Gastrocnemius medialis (tissue), 4 donors: Measurements from ENCODE around the gene MATN3. TPM values are rescaled to one million over a fixed set of nuclear protein-coding genes. Genes with fewer than 3 reads are reported as not detected.
A peak's percentile ranks its signal among the peaks of the same experiment; 100 is the strongest.

ENCODE experiments used
- ATAC-seq, 2 donors: fragments of 150-250 bp; one replicate each; pipeline ENCODE4 v1.9.1; 2016
- DNase-seq, 2 donors: peaks; one replicate each; pipeline ENCODE4 v3.0.0-alpha.2; 2019
- H3K27ac ChIP-seq, 4 donors: fragments of 200-600 bp; sonication (generic); 1 replicate in 1 of 4; 2 replicates in 3 of 4; pipeline ENCODE4 v1.5.1; 2016 to 2018; ENCODE audit warnings: mild to moderate bottlenecking in 2 of 4, moderate library complexity in 1 of 4
- H3K27me3 ChIP-seq, 3 donors: fragments of 200-600 bp; sonication (generic) in 2 of 3; 1 replicate in 1 of 3; 2 replicates in 2 of 3; pipeline versions ENCODE4 v1.5.1 to v1.6.0; 2016 to 2019; ENCODE audit warnings: mild to moderate bottlenecking in 1 of 3, moderate library complexity in 1 of 3
- H3K36me3 ChIP-seq, 2 donors: fragments of 200-600 bp; sonication (generic) in 1 of 2; one replicate each; pipeline ENCODE4 v1.5.1; 2017 to 2018
- H3K4me1 ChIP-seq, 2 donors: fragments of 200-600 bp; sonication (generic) in 1 of 2; one replicate each; pipeline ENCODE4 v1.5.1; 2016 to 2017; ENCODE audit warnings: mild to moderate bottlenecking in 2 of 2
- H3K4me3 ChIP-seq, 4 donors: fragments of 200-600 bp; sonication (generic) in 3 of 4; 1 replicate in 1 of 4; 2 replicates in 3 of 4; pipeline ENCODE4 v1.5.1; 2016 to 2019; ENCODE audit warnings: mild to moderate bottlenecking in 2 of 4
- H3K9me3 ChIP-seq, 3 donors: fragments of 200-600 bp; sonication (generic) in 2 of 3; 1 replicate in 1 of 3; 2 replicates in 2 of 3; pipeline ENCODE4 v1.5.1; 2016 to 2019
- CTCF ChIP-seq, 5 experiments: fragments of 450-650 bp in 3 of 5; fragments of 200-600 bp in 2 of 5; sonication (generic) in 2 of 5; IDR thresholded peaks in 4 of 5; conservative IDR thresholded peaks in 1 of 5; 1 replicate in 4 of 5; 2 replicates in 1 of 5; pipeline ENCODE4 v1.5.1; 2016 to 2019; ENCODE audit warnings: antibody characterized with exemption in 5 of 5, mild to moderate bottlenecking in 3 of 5, moderate library complexity in 3 of 5
- POLR2A ChIP-seq, 2 donors: fragments of 450-650 bp; IDR thresholded peaks; one replicate each; pipeline ENCODE4 v1.6.1; 2017; ENCODE audit warnings: antibody characterized with exemption in 2 of 2, mild to moderate bottlenecking in 2 of 2, moderate library complexity in 2 of 2
- in situ Hi-C, 4 donors: fragments of 200-750 bp; cut with MboI; loops; one replicate each; pipeline versions ENCODE4 v1.15.0 to v1.8.0; 2017; ENCODE audit warnings: low sequenced_read_pairs in 4 of 4
- intact Hi-C: fragments of 100-400 bp; cut with DNase I; formaldehyde crosslinking; loops from one replicate; pipeline ENCODE4 v1.15.1; 2023; ENCODE audit warnings: low total_unique reads
- total RNA-seq, 4 donors: library from RNA; depleted of rRNA; stranded (reverse); fragments of >200 nt; gene quantifications; one replicate each; pipeline versions ENCODE4 v1.1.0 to v1.2.3, GENCODE V29; 2016

Gene MATN3
- total RNA-seq, 4 donors from 2014 or later, result 0.26 to 0.35 (median 0.34) TPM; not detected in 1

DNA sequence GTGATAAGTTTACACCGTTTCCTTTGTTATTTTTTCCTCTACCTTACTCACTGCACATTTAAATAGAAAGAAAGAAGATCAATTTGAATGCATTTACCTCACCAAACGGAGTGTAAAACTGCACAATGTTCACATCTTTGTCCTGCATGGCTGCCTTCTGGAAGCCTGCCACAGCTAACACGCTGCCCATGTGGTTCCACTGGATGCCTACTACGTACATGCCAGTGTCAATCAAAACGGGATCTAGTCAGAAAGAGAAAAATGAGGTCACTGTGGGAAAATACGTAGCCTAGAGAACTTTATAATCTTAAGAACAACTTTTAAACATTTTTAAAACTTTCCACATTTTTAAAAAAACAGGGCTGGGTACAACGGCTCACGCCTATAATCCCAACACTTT lies 39.0 kb downstream of the MATN3 start:
- H3K9me3 ChIP-seq, result no peaks in the 10 kb centered on the region
- H3K27ac ChIP-seq, result no peak overlapping the region
- in situ Hi-C loops, result no loop called here
- no peaks in the 10 kb centered on the region for H3K4me1 ChIP-seq
- no peaks in the 10 kb centered on the region for H3K27me3 ChIP-seq
- intact Hi-C loops, result no loop called here
- TF ChIP-seq CTCF (IDR thresholded peaks at IDR 0.05 in 4 of 5, conservative IDR thresholded peaks at IDR 0.05 in 1 of 5) (no peak), POLR2A (IDR thresholded peaks at IDR 0.05) (no peak)
- H3K4me3 ChIP-seq, result no peak overlapping the region
- no peak for DNase-seq
- ATAC-seq, result no peak
- H3K36me3 ChIP-seq, result no peaks in the 10 kb centered on the region

- TF ChIP-seq POLR2A (IDR thresholded peaks at IDR 0.05) (no peak), CTCF (IDR thresholded peaks at IDR 0.05 in 4 of 5, conservative IDR thresholded peaks at IDR 0.05 in 1 of 5) (no peak)
- no peaks in the 10 kb centered on the region for H3K4me1 ChIP-seq
- H3K9me3 ChIP-seq, result no peaks in the 10 kb centered on the region
- H3K27me3 ChIP-seq, result no peaks in the 10 kb centered on the region
- no peak overlapping the region for H3K27ac ChIP-seq
- H3K4me3 ChIP-seq, result no peak overlapping the region
- in situ Hi-C loops (no loop called here), intact Hi-C loops (no loop called here)
- no peak for ATAC-seq
- no peaks in the 10 kb centered on the region for H3K36me3 ChIP-seq
- DNase-seq, result no peak
These were observed 40.8 kb downstream of the MATN3 start for GRCh38 chr2:19971691-19972090.

DNA sequence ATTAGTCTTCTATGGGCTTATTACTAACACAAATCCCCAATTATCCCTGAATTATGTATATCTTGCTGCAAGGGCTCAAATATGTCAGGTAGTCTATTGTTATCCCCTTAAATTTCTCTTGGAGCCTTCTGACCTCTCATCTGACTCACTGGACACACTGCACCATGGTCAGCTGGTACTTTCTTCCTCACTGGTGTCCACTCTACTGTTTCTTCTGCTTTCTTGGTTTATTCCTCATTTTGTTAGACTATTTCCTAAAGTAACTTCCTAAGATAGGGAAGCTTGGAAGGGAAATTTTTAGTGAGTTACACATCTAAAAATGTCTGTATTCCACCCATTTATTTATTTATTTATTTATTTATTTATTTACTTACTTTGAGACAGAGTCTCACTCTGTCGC lies 49.1 kb downstream of the MATN3 start:
- TF ChIP-seq CTCF (IDR thresholded peaks at IDR 0.05 in 4 of 5, conservative IDR thresholded peaks at IDR 0.05 in 1 of 5), result no peak
- TF ChIP-seq POLR2A (IDR thresholded peaks at IDR 0.05), result no peak
- H3K36me3 ChIP-seq, result peaks cover 0 to 9% of the 10 kb centered on the region in 2 donors
- intact Hi-C loops, result no loop called here
- H3K27ac ChIP-seq, result no peak overlapping the region
- no peaks in the 10 kb centered on the region for H3K9me3 ChIP-seq
- H3K4me1 ChIP-seq, result no peaks in the 10 kb centered on the region
- ATAC-seq (no peak), DNase-seq (no peak)
- in situ Hi-C loops, result no loop called here
- no peak overlapping the region for H3K4me3 ChIP-seq
- H3K27me3 ChIP-seq, result no peaks in the 10 kb centered on the region

- Histone ChIP-seq H3K4me1 (no peaks in the 10 kb centered on the region), H3K9me3 (no peaks in the 10 kb centered on the region), H3K4me3 (no peak overlapping the region), H3K27ac (no peak overlapping the region), H3K36me3 (no peaks in the 10 kb centered on the region), H3K27me3 (no peaks in the 10 kb centered on the region)
- peak; percentile 12 to 20 for DNase-seq
- ATAC-seq, result peak; percentile 69 to 84
- in situ Hi-C loops (no loop called here), intact Hi-C loops (loop anchor here (1.0 kb wide), 1 partner anchor 143 kb away; no protein-coding TSS in a partner anchor)
- TF ChIP-seq POLR2A (IDR thresholded peaks at IDR 0.05) (no peak), CTCF (IDR thresholded peaks at IDR 0.05 in 4 of 5, conservative IDR thresholded peaks at IDR 0.05 in 1 of 5) (peak; percentile 16 to 69 (median 38))
These were observed 56.7 kb downstream of the MATN3 start for GRCh38 chr2:19955544-19956422.
